GM10248 (cell line): ENCODE results near the gene LIN54.
"Not testable (repeated sequence)": the region's sequence is repeated elsewhere in the genome, so short reads cannot be mapped to it uniquely, and the experiment has no call there.

Source experiments
- CTCF ChIA-PET: fragments of 300-600 bp; sonication (Branson Sonifier 250); formaldehyde crosslinking; extraction: SDS; loops from one replicate; lab custom pipeline; 2021; ENCODE audit warnings: antibody characterized with exemption; lab: Yijun Ruan, JAX
- POLR2A ChIA-PET: fragments of 350-650 bp; sonication (Branson Sonifier 250); formaldehyde crosslinking; extraction: SDS; loops from one replicate; lab custom pipeline; 2020; ENCODE audit warnings: antibody characterized with exemption; lab: Yijun Ruan, JAX
- DNase-seq: peaks from one replicate; pipeline ENCODE4 v3.0.0; 2012; ENCODE audit errors: extremely low spot score
- TF ChIP-seq, protein P1 (sequence below): IDR thresholded peaks from 2 replicates; pipeline ENCODE4 v1.5.1; 2012; ENCODE audit warnings: mild to moderate bottlenecking, low read depth; ENCODE audit errors: extremely low read depth, missing control alignments, control extremely low read depth

LIN54 gene

DNA sequence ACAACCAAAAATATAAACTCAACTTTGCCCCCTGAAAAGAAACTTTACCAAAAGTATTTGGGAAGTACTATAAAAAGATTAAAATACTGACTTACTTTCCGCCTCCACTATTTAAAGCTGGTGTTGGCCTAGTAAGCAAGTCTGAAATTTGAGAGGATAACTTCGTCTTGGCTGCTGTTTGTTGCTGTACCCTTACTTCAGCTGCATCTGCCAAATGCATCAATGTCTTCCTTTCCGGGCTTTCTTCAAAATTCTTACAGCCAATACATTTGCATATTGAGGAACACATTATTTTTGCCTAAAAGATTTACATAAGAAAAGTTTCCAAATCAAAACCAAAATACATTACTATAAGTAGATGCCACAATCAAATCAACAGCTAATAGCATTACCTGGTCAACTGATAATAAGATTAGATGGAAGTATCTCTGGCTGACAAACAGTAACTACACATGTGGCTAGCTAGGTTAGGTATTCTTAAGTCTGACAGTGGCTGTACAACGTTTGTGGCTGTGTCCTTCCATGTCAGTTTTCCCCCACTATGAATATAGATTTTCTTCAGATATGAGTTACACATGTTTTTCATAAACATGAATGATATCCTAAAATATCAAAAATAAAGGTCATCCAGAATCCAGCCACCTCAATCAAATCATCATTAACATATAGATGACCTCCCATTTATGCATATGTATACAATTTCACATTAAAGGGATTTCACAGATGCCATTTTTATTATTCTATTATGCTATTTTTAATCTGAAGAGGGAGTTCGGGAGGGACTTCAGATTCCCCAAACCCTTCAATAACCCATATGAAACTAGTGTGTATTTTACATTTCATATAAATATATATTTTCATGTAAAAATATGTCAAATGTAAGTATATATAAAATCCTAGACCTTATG, 79.5 kb downstream of the LIN54 start:
- ChIA-PET POLR2A (no interaction called here), CTCF (interaction anchor here (3.8 kb wide), 1 partner anchor 8 kb away, joined by 19 read pairs; no protein-coding TSS in a partner anchor)
- TF ChIP-seq, protein P1, sequence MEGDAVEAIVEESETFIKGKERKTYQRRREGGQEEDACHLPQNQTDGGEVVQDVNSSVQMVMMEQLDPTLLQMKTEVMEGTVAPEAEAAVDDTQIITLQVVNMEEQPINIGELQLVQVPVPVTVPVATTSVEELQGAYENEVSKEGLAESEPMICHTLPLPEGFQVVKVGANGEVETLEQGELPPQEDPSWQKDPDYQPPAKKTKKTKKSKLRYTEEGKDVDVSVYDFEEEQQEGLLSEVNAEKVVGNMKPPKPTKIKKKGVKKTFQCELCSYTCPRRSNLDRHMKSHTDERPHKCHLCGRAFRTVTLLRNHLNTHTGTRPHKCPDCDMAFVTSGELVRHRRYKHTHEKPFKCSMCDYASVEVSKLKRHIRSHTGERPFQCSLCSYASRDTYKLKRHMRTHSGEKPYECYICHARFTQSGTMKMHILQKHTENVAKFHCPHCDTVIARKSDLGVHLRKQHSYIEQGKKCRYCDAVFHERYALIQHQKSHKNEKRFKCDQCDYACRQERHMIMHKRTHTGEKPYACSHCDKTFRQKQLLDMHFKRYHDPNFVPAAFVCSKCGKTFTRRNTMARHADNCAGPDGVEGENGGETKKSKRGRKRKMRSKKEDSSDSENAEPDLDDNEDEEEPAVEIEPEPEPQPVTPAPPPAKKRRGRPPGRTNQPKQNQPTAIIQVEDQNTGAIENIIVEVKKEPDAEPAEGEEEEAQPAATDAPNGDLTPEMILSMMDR = no peak
- no peak for DNase-seq

DNA sequence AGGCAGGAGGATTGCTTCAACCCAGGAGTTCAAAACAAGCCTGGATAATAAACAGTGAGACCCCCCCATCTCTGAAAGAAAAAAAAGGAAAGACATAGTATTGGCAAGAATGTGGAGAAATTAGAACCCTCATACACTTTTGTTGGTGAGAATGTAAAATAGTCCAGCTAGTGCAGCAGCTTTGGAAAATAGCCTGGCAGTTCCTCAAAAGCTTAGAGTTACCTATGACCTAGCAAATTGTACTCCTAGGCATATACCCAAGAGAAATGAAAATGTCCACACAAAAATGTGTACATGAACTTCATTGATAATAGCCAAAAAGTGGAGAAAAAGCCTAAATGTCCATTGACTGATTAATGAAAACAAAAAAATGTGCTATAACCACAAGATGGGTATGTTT, 88.8 kb downstream of the LIN54 start:
- TF ChIP-seq, protein P1 = no peak
- CTCF ChIA-PET = no interaction called here
- DNase-seq = no peak
- POLR2A ChIA-PET = no interaction called here

DNA sequence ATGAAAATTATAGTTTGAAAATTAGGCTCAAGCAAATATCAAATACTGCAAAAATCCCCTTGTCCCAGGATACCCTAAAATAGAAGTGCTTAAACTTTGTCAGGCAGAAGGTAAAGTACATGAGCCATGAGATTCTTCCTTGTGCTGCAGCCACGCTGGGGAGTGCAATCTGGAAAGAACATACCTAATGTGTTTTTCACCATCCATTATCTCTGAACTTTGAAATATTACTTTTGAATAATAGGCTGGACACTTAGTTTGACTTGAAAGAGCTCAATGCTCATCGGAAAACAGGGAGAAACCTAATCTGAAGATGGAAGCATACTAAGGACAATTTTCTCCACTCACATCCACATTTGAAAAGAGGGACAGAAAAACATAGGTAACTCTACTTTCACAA, 91.2 kb downstream of the LIN54 start:
- ChIA-PET POLR2A (no interaction called here), CTCF (no interaction called here)
- TF ChIP-seq, protein P1 = no peak
- DNase-seq = no peak

DNA sequence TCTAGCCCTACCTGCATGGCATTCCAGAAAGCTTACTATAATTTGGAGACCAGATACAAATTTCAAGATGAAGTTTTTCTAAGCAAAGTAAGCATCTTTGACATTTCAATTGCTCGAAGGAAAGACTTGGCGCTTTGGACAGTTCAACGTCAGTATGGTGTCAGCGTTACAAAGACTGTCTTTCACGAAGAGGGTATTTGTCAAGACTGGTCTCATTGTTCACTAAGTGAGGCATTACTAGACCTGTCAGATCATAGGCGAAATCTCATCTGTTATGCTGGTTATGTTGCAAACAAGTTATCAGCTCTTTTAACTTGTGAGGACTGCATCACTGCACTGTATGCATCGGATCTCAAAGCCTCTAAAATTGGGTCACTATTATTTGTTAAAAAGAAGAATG, 92.5 kb downstream of the LIN54 start:
- DNase-seq = no peak
- TF ChIP-seq, protein P1 = no peak
- ChIA-PET CTCF (interaction anchor here (0.8 to 1.3 kb wide), 2 partner anchors 14 to 25 kb away, joined by 3 read pairs; no protein-coding TSS in a partner anchor), POLR2A (interaction anchor here (0.5 kb wide), 1 partner anchor 98 kb away, joined by 3 read pairs; no protein-coding TSS in a partner anchor)

DNA sequence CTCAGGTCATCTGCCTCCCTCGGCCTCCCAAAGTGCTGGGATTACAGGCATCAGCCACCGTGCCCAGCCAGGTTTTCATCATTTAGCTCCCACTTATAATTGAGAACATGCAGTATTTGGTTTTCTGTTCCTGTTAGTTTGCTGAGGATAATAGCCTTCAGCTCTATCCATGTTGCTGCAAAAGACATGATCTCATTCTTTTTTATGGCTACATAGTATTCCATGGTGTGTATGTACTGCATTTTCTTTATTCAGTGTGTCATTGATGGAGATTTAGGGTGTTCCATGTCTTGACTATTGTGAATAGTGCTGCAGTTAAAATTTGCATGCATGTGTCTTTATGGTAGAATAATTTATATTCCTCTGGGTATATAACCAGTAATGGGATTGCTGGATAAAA, 96.7 kb downstream of the LIN54 start:
- DNase-seq, POLR2A ChIA-PET: not testable (repeated sequence)
- CTCF ChIA-PET = interaction anchor here (0.9 kb wide), 1 partner anchor 9 kb away, joined by 3 read pairs; no protein-coding TSS in a partner anchor

DNA sequence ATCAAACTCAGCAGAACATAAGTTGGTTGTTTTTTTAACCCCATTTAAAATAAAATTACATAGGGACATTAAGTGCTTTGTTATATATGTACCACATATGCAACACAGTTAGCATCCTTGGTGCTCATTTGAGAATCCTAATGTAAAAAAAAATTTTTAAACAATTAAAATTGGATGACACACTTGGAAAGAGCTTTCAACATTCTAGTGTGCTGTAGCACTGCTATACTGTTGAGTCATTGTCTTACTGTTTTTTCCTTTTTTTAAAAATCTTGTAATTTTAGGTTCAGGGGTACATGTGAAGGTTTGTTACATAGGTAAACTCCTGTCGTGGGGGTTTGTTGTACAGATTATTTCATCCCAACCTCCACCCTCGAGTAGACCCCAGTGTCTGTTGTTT, 97.3 kb downstream of the LIN54 start:
- POLR2A ChIA-PET = no interaction called here
- no peak for DNase-seq
- CTCF ChIA-PET = no interaction called here
- TF ChIP-seq, protein P1 = no peak

DNA sequence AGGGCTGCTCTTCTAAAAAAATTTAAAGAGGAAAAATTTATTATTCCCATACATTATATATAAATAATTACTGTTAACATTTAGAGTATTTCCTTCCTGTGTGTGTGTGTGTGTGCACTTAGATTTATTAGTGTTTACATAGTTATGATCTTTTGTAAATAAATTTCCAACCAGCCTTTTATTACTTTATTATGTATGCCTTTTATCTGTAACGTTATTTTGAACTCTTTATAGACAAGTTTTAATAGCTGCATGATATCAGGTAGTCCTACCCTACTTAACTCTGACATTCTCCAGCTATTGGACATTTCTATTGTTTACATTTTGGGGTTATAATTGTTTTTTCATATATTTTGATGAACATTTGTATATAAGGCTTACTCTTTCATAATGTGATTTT, 101.3 kb downstream of the LIN54 start:
- TF ChIP-seq, protein P1 = no peak
- ChIA-PET POLR2A (no interaction called here), CTCF (no interaction called here)
- no peak for DNase-seq
